ENCODE measurements around the gene ZNF195.
"Not testable (repeated sequence)": the region's sequence is repeated elsewhere in the genome, so short reads cannot be mapped to it uniquely, and the experiment has no call there.

The ZNF195 gene

GRCh38 chr11:3402181-3402860, 23.4 kb upstream of the ZNF195 start:
- not testable (repeated sequence) for DNase-seq

DNA sequence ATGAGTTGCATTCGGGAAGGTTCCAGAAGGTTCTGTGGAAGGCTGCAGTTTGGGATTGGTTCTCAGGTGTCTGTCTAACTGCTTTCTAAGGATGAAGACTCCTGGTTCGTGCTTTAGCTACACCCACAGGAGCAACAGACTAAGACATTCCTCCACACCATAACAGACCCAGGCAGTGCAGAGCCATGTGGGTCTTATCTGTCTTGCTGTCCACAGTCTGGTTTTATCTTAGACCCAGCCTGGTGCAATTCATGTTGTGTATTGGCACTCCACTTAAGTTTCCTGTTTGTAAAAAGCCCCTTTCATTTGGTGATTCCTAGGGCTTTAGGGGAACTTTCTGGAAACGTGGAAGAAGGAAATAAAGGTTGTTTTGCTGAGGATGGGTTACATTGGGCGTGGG, 22.1 kb upstream of the ZNF195 start:
- not testable (repeated sequence) for DNase-seq

GRCh38 chr11:3398509-3398908, 19.6 kb upstream of the ZNF195 start:
- not testable (repeated sequence) for DNase-seq

DNA sequence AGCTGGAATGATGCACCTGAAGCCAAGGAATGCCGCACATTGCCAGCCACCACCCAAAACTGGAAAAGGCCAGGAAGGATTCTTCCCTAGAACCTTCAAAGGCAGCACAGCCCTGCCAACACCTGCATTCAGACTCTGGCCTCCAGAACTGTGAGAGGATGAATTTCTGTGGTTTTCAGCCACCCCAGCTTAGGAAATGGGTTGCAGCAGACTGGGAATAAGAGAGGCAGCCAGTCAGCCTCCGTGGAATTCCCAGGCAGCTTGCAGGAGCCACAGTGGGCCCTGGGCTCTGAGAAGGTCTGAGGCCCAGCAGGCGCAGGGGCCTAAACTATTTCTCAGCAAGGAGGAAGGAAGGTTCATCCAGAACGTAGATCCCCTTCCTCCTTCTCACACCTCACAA, 19.2 kb upstream of the ZNF195 start:
- DNase-seq = not testable (repeated sequence)

DNA sequence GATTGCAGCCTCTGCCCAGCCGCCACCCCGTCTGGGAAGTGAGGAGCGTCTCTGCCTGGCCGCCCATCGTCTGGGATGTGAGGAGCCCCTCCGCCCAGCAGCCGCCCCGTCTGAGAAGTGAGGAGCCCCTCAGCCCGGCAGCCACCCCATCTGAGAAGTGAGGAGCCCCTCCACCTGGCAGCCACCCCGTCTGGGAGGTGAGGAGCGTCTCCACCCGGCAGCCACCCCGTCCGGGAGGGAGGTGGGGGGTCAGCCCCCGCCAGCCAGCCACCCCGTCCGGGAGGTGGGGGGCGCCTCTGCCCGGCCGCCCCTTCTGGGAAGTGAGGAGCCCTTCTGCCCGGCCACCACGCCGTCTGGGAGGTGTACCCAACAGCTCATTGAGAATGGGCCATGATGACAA, 18.3 kb upstream of the ZNF195 start:
- not testable (repeated sequence) for DNase-seq

DNA sequence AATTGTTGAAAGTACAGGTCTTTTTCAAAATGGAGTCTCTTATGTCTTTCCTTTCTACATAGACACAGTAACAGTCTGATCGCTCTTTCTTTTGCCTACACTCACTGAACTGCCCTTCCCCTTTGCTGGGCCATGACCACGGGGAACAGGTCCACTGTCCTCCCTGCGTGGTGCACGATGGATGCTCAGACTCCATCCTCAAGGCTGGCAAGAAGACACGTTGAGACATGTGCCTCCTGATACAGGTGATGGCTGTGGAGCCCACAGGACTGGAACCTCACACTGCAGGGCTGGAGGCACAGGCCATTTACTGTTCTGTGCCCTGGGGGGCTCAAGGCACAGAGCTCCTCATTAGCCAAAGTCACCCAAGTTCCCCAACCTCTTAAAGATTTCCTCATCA, 16.5 kb upstream of the ZNF195 start:
- not testable (repeated sequence) for DNase-seq

DNA sequence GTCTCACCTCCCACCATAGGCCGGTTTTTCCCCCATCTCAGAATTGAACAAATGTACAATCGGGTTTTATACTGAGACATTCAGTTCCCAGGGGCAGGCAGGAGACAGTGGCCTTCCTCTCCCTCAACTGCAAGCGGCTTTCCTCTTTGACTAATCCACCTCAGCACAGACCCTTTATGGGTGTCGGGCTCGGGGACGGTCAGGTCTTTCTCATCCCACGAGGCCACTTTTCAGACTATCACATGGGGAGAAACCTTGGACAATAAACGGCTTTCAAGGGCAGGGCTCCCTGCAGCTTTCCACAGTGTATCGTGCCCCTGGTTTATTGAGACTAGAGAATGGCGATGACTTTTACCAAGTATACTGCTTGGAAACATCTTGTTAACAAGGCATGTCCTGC, 16.0 kb upstream of the ZNF195 start:
- DNase-seq = not testable (repeated sequence)

DNA sequence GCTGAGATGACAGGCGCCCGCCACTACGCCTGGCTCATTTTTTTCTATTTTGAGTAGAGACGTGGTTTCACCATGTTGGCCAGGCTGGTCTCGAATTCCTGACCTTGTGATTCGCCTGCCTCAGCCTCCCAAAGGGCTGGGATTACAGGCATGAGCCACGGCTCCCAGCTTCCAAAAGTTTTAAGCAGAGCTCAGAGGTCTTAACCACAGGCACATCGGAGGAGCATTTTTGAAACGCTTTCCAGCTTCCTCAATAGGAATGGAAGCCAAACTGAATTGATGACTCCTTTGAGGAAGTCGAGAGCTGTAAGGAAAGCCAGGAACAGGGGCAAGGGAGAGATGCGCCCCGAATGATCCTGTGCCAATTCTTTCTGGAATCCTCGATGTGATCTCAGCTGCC, 14.5 kb upstream of the ZNF195 start:
- DNase-seq = not testable (repeated sequence)

- DNase-seq = no peak
Measured at GRCh38 chr11:3382613-3383285, 3.8 kb upstream of the ZNF195 start.

GRCh38 chr11:3381794-3382193, 2.8 kb upstream of the ZNF195 start:
- no peak for DNase-seq

DNA sequence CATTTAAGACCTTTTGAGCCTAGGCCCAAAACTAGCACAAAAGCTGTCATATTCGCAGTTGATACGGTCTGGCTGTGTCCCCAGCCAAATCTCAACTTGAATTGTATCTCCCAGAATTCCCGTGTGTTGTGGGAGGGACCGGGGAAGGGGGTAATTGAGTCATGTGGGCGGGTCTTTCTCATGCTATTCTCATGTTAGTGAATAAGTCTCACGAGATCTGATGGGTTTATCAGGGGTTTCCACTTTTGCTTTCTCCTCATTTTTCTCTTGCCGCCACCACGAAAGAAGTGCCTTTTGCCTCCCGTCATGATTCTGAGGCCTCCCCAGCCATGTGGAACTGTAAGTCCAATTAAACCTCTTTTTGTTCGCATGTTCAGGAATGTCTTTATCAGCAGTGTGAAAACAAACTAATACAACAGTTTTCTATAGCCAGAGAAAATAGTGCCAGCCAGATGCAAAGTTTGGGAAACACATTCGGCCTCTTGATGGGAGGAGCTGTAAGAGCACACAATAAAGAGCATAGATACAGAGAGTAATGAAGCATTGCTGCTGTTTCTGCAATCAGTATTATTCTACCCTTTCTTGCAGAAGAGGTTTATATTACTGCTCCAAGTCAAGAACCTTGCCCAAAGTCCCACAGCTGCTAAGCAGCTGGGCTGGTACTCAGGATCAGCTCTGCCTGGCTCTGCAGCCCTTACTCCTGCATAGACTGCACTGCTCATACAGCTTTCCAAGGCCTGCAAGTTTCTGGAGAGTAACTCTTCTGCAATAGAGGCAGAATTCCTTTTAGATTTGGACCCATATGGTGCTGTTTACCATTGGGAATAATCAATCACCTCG, 2.0 kb upstream of the ZNF195 start:
- DNase-seq = no peak

GRCh38 chr11:3375552-3375951, 3.4 kb downstream of the ZNF195 start:
- DNase-seq = no peak

DNA sequence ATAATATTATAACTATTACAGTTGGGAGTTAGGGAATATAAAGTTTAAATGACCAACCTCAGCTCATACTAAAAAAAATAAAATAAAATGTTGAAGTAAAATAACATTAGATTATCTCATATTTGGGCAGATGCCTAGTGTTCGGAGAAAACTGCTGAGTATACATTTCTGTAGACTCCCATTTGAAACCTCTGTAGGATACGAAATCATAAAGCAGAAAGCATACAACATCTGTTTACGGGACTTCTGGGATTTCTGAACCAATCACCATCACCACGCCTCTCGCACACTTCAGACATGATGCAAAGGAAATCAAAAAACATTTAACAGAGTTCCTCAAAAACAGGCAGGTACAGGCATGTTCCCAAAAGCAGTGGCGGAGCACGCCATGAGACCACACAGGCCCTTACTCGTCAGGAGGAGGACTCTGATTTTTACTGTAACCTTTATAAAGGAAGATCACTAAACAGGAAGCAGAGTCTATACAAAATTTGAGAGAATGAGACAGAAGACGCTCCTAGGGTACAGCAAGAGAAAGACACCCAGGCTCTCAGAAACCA, 8.6 kb downstream of the ZNF195 start:
- no peak for DNase-seq

GRCh38 chr11:3369366-3369765, 9.6 kb downstream of the ZNF195 start:
- no peak for DNase-seq

GRCh38 chr11:3368199-3368598, 10.7 kb downstream of the ZNF195 start:
- DNase-seq = no peak

DNA sequence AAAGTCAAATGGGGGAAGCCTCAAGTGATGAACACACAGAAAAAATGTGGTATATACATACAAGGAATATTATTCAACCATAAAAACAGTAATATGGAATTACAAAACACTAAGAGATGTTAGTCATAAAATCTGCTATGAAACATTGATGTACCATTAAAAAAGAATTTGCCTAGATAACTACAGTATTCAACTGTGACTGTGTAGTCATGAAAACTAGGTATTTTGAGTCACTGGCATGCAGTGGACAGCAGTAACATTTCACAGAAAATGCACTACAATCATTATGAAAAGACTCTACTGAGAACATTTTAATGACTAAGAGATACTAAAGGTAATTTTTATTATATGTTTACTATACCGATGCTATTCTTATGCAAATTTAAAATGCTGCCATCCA, 11.7 kb downstream of the ZNF195 start:
- no peak for DNase-seq

- no peak for DNase-seq
Measured at GRCh38 chr11:3359092-3359824, 19.7 kb downstream of the ZNF195 start.

DNA sequence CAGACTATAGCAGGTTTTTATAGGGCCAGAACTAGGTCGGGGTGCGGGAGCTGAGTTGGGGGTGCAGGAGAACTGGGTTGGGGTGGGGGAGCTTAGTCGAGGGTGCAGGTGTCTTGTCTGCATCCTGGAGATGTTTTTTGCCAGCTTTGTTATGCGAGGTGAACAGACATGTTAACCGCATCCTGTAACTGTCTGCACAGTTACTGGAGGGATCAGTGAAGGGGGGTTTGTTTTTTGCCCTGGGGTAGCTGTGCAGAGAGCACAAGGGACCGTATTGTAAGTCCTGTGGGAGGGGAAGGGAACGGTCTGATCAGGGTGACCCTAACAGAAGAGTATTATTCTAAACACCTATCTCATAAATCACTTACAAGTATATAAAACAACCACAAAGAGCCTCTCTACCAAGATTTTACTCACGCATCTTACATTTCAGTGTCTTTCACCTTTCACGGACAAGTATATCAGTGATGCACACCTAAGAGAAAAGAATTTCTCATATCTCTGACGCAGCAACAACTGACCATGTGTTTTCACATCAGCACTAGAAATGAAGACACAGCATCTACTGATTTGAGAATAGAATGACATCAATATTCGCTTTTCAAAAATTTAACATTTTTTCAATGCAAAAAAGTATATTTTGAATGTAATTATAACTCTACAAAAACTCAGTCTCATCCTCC, 20.8 kb downstream of the ZNF195 start:
- DNase-seq = no peak

- DNase-seq = no peak
Measured at GRCh38 chr11:3357302-3357701, 21.6 kb downstream of the ZNF195 start.

GRCh38 chr11:3356858-3357257, 22.1 kb downstream of the ZNF195 start:
- no peak for DNase-seq

GRCh38 chr11:3353066-3353465, 25.9 kb downstream of the ZNF195 start:
- DNase-seq = no peak

GRCh38 chr11:3347127-3347526, 31.8 kb downstream of the ZNF195 start:
- DNase-seq = no peak

Measured in effector CD8-positive, alpha-beta T cell (primary cell).